ENCODE data around the gene BMPR2.
A peak's percentile ranks its signal among the peaks of the same experiment; 100 is the strongest.
"Not testable (repeated sequence)": the region's sequence is repeated elsewhere in the genome, so short reads cannot be mapped to it uniquely, and the experiment has no call there.

The BMPR2 gene

DNA sequence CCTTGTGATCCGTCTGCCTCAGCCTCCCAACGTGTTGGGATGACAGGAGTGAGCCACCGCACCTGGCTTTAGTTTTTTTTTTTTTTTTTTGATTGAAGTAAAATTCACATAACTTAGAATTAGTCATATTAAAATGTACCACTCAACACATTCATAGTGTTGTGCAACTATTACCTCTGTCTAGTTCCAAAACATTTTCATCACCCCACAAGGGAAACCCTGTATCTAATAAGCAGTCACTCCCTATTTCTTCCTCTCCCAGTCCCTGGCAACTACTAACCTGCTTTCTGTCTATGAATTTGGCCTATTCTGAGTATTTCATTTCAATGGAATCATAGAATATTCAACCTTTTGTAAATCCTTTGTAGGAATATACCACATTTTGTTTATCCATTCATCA, 134.8 kb downstream of the BMPR2 start:
- no peak overlapping the region for H3K27ac ChIP-seq
- H3K4me3 ChIP-seq, result no peak overlapping the region
- H3K9me3 ChIP-seq (replicated peaks in 1 of 11), result no peaks in the 10 kb centered on the region
- no peaks in the 10 kb centered on the region for H3K27me3 ChIP-seq
- no peak overlapping the region for H3K9ac ChIP-seq
- 0 out of 22 replicates have a peak, but pooled peaks cover 0 to 4% (median 0%) of the 10 kb centered on the region in 11 experiments for H4K20me1 ChIP-seq
- peaks cover 0 to 6% (median 0%) of the 10 kb centered on the region in 10 experiments; a peak in 4 of 20 replicates for H3K4me1 ChIP-seq
- H3K36me3 ChIP-seq, result peaks cover 0 to 19% (median 11%) of the 10 kb centered on the region in 11 experiments; a peak in 9 of 22 replicates
- no peak overlapping the region for H3K4me2 ChIP-seq
- no peak for TF ChIP-seq Cebpa-rat (IDR thresholded peaks at IDR 0.05)

DNA sequence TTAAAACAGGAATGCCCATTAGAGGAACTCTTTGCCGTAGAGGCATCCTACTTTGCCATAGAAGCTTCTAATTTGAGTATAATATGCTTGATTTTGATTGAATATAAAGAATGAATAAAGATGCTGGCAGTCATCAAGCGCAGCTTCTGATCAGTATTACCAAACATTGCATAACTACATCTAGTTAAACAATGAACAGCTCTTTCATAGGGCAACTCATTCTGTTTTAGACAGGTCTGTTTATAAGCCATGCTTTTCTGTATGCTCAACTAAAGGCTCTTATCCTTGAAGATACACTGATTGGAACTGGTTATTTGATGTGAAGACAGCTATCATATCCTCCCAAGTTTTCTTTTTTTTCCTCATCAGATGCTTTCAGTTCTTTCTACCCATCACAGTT, 136.0 kb downstream of the BMPR2 start:
- Histone ChIP-seq H3K27ac (no peak overlapping the region), H3K4me1 (peaks cover 0 to 6% (median 0%) of the 10 kb centered on the region in 10 experiments; a peak in 4 of 20 replicates), H3K27me3 (no peaks in the 10 kb centered on the region), H3K4me2 (no peak overlapping the region), H3K9ac (no peak overlapping the region), H3K36me3 (peaks cover 0 to 31% (median 11%) of the 10 kb centered on the region in 11 experiments; a peak in 9 of 22 replicates), H4K20me1 (0 out of 22 replicates have a peak, but pooled peaks cover 0 to 4% (median 0%) of the 10 kb centered on the region in 11 experiments), H3K9me3 (replicated peaks in 1 of 11) (no peaks in the 10 kb centered on the region), H3K4me3 (no peak overlapping the region)
- TF ChIP-seq Cebpa-rat (IDR thresholded peaks at IDR 0.05), result no peak

DNA sequence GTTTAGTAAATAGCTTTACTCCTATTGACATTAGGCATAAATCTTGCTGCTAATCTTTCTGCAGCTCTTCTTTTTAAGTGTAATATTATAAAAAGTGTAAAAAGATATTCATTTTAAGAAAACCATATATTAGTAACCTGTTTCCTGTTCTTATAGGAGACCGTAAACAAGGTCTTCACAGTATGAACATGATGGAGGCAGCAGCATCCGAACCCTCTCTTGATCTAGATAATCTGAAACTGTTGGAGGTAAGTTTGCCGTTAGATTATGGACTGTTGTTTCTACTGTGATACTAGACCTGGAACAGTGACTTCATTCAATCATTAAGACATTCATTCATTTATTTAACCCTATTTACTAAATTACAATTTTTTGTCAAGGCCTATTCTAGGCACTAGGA, 138.6 kb downstream of the BMPR2 start:
- no peak for TF ChIP-seq Cebpa-rat (IDR thresholded peaks at IDR 0.05)
- Histone ChIP-seq H3K9ac (no peak overlapping the region), H3K4me2 (no peak overlapping the region), H3K27ac (no peak overlapping the region), H3K4me3 (no peak overlapping the region), H4K20me1 (0 out of 22 replicates have a peak, but pooled peaks cover 0 to 4% (median 0%) of the 10 kb centered on the region in 11 experiments), H3K4me1 (peaks cover 0 to 6% (median 0%) of the 10 kb centered on the region in 10 experiments; a peak in 4 of 20 replicates), H3K9me3 (replicated peaks in 1 of 11) (no peaks in the 10 kb centered on the region), H3K27me3 (no peaks in the 10 kb centered on the region), H3K36me3 (peaks cover 7 to 55% (median 22%) of the 10 kb centered on the region in 11 experiments; a peak in 18 of 22 replicates)

DNA sequence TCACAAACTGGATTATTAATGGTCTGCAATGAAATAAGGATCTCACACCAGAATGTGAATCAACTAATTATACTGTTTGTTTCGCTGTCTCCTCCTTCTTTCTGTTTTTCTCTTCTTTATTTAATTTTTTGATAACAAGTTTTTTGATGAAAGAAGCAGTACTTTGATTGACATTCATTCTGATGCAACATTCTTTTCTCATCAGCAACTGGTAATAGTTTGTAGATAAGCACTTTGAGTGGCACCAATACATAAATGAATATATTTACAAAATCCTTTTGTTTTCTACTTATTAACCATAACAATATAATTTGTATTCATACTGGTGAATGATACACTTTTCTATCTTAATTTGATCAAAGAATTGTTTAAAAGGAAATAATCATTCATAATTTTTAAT, 143.3 kb downstream of the BMPR2 start:
- Histone ChIP-seq H3K4me2 (no peak overlapping the region), H3K4me3 (no peak overlapping the region), H3K27me3 (no peaks in the 10 kb centered on the region), H3K9me3 (replicated peaks in 1 of 11) (no peaks in the 10 kb centered on the region), H3K4me1 (no peaks in the 10 kb centered on the region), H3K27ac (no peak overlapping the region), H4K20me1 (no peaks in the 10 kb centered on the region; a peak in 1 of 22 replicates), H3K9ac (no peak overlapping the region), H3K36me3 (peaks cover 22 to 97% (median 41%) of the 10 kb centered on the region in 11 experiments)
- no peak for TF ChIP-seq Cebpa-rat (IDR thresholded peaks at IDR 0.05)

DNA sequence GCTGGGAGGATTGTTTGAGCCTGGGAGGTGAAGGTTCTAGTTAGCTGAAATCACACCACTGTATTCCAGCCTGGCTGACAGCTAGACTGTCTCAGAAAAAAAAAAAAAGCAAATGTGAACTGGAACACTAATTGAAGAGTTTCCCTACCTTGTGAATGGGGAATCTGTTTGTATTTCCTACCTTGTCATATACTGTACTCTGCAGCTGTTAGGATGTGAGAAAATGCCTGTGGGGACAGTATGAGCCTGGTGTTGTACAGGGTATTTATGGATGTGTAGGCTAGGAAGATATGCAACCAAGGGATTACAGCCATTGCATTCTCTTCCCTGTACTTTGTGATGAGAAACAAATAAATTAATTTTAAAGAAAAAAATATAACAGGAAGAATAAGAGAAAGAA, 145.3 kb downstream of the BMPR2 start:
- no peak overlapping the region for H3K9ac ChIP-seq

DNA sequence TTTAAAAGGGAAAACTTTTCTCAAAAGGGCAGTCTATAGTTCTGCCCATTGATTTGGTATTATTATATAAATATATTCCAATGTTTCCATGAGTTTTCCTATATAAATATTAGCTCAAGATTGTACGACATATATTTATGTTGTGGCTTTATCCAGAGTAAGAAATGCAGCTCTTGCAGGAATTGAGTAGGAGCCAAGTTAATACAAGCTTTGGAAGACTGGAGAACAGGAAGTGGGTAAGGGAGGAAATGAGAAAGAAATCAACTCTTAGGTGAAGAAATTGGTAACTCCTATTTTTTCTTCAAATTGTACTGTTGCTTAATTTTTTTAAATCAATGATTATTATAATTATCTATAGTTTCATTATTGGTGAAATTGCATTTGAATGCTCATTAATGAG, 153.3 kb downstream of the BMPR2 start:
- no peak overlapping the region for H3K4me3 ChIP-seq
- peak overlapping the region in 8 of 11 experiments; percentile 12 to 61 (median 43); a peak in 12 of 22 replicates for H3K4me2 ChIP-seq

More for the DNA sequence above, 145.3 kb downstream of the BMPR2 start:
- Histone ChIP-seq H4K20me1 (no peaks in the 10 kb centered on the region; a peak in 1 of 22 replicates), H3K27ac (no peak overlapping the region), H3K9me3 (replicated peaks in 1 of 11) (no peaks in the 10 kb centered on the region), H3K4me2 (no peak overlapping the region), H3K4me1 (no peaks in the 10 kb centered on the region), H3K27me3 (no peaks in the 10 kb centered on the region), H3K4me3 (no peak overlapping the region), H3K36me3 (peaks cover 17 to 91% (median 30%) of the 10 kb centered on the region in 11 experiments)
- no peak for TF ChIP-seq Cebpa-rat (IDR thresholded peaks at IDR 0.05)

DNA sequence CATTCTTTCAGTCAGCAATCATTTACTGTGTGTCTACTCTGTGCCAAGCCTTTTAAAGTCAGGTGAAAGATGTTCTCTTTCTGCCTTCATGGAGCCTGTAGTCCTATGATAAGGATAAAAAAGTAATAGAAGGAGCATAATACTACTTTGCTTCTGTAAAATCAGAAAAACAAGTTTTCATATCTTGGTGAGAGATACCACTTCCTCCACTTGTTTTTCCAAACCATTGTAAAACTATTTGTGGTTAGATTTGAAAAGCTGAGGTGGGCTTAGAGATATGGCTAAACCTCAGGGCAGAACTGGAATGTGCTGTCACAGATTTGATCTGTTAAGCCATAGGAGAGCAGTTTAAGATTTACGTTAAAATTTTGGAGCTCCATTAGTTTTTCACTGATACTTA, 153.9 kb downstream of the BMPR2 start:
- Histone ChIP-seq H3K36me3 (peaks cover 0 to 49% (median 20%) of the 10 kb centered on the region in 11 experiments; a peak in 16 of 22 replicates), H3K9ac (no peak overlapping the region), H3K4me1 (peaks cover 0 to 22% (median 15%) of the 10 kb centered on the region in 10 experiments; a peak in 15 of 20 replicates), H3K27ac (no peak overlapping the region), H3K4me3 (no peak overlapping the region), H3K27me3 (no peaks in the 10 kb centered on the region), H3K9me3 (replicated peaks in 1 of 11) (peaks cover 0 to 8% (median 3%) of the 10 kb centered on the region in 11 experiments; a peak in 3 of 22 replicates), H4K20me1 (no peaks in the 10 kb centered on the region), H3K4me2 (peak overlapping the region in 6 of 11 experiments; percentile 26 to 61 (median 44); a peak in 11 of 22 replicates)
- TF ChIP-seq Cebpa-rat (IDR thresholded peaks at IDR 0.05), result no peak

More for the DNA sequence above, 153.3 kb downstream of the BMPR2 start:
- Histone ChIP-seq H3K9me3 (replicated peaks in 1 of 11) (peaks cover 0 to 8% (median 3%) of the 10 kb centered on the region in 11 experiments; a peak in 1 of 22 replicates), H4K20me1 (no peaks in the 10 kb centered on the region), H3K27me3 (no peaks in the 10 kb centered on the region), H3K9ac (no peak overlapping the region), H3K27ac (no peak overlapping the region), H3K4me1 (peaks cover 0 to 22% (median 15%) of the 10 kb centered on the region in 10 experiments; a peak in 15 of 20 replicates), H3K36me3 (peaks cover 0 to 54% (median 20%) of the 10 kb centered on the region in 11 experiments; a peak in 16 of 22 replicates)
- no peak for TF ChIP-seq Cebpa-rat (IDR thresholded peaks at IDR 0.05)

DNA sequence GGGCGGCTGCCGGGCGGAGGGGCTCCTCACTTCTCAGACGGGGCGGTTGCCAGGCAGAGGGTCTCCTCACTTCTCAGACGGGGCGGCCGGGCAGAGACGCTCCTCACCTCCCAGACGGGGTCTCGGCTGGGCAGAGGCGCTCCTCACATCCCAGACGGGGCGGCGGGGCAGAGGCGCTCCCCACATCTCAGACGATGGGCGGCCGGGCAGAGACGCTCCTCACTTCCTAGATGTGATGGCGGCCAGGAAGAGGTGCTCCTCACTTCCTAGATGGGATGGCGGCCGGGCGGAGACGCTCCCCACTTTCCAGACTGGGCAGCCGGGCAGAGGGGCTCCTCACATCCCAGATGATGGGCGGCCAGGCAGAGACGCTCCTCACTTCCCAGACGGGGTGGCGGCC, 159.2 kb downstream of the BMPR2 start:
- Histone ChIP-seq H3K9me3 (replicated peaks in 1 of 11) (peaks cover 0 to 15% (median 7%) of the 10 kb centered on the region in 11 experiments; a peak in 10 of 22 replicates), H3K36me3 (peaks cover 0 to 33% (median 20%) of the 10 kb centered on the region in 11 experiments; a peak in 16 of 22 replicates), H3K4me1 (peaks cover 0 to 20% (median under 1%) of the 10 kb centered on the region in 10 experiments; a peak in 12 of 20 replicates)
- H3K4me3 ChIP-seq, H4K20me1 ChIP-seq, H3K27ac ChIP-seq, H3K27me3 ChIP-seq, H3K4me2 ChIP-seq, H3K9ac ChIP-seq: not testable (repeated sequence)

DNA sequence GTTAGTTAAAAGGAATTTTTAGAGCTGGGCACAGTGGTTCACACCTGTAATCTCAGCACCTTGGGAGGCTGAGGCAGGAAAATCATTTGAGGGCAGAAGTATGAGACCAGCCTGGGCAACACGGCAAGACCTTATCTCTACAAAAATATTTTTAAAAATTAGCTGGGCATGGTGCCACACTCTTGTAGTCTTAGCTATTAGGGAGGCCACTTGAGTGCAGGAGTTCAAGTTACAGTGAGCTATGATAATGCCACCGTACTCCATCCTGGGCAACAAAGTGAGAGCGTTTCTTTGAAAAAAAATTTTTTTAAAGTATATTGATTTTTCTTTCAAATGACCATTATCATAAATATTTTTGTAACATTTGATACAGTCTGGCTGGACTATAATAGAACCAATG, 165.0 kb downstream of the BMPR2 start:
- no peak overlapping the region for H3K4me2 ChIP-seq
- H3K9ac ChIP-seq, result no peak overlapping the region
- no peak overlapping the region for H3K27ac ChIP-seq
- peaks cover 0 to 17% (median 0%) of the 10 kb centered on the region in 10 experiments; a peak in 5 of 20 replicates for H3K4me1 ChIP-seq
- H3K36me3 ChIP-seq, result peaks cover 0 to 17% (median 0%) of the 10 kb centered on the region in 11 experiments; a peak in 3 of 22 replicates
- H3K4me3 ChIP-seq, result no peak overlapping the region
- peaks cover 0 to 2% (median under 1%) of the 10 kb centered on the region in 11 experiments; a peak in 6 of 22 replicates for H3K9me3 ChIP-seq (replicated peaks in 1 of 11)
- no peak for TF ChIP-seq Cebpa-rat (IDR thresholded peaks at IDR 0.05)
- no peaks in the 10 kb centered on the region for H4K20me1 ChIP-seq
- no peaks in the 10 kb centered on the region for H3K27me3 ChIP-seq
